OCI-LY3 (cell line): ENCODE measurements around the gene PDIK1L.

Source experiments
- CTCF ChIP-seq: fragments of 200-600, 300-600 bp; sonication (generic); IDR thresholded peaks from 2 replicates; pipeline ENCODE4 v1.5.1; 2014; ENCODE audit warnings: antibody characterized with exemption, low read length, low read depth
- EZH2phosphoT487 ChIP-seq: fragments of 200-600 bp; shearing (Covaris generic); IDR thresholded peaks from 2 replicates; pipeline ENCODE4 v1.6.1; 2018; ENCODE audit warnings: antibody characterized with exemption, mixed run types, low read depth

GRCh38 chr1:26164861-26165842 lies 53.5 kb downstream of the PDIK1L start:
- TF ChIP-seq CTCF, result no peak
- TF ChIP-seq EZH2phosphoT487, result no peak
